NT2/D1 (cell line): ENCODE measurements around the gene MMP11.

Experiments
- SUZ12 ChIP-seq: IDR thresholded peaks from 2 replicates; pipeline ENCODE4 v1.6.1; 2011; ENCODE audit not compliant: insufficient read length, insufficient read depth; ENCODE audit errors: extremely low read depth
- YY1 ChIP-seq: IDR thresholded peaks from 2 replicates; pipeline ENCODE4 v1.6.1; 2011; ENCODE audit not compliant: insufficient read length, insufficient read depth
- ZNF274 ChIP-seq: IDR thresholded peaks from 2 replicates; pipeline ENCODE4 v1.6.1; 2011; ENCODE audit warnings: mild to moderate bottlenecking, low read depth, low read length

DNA sequence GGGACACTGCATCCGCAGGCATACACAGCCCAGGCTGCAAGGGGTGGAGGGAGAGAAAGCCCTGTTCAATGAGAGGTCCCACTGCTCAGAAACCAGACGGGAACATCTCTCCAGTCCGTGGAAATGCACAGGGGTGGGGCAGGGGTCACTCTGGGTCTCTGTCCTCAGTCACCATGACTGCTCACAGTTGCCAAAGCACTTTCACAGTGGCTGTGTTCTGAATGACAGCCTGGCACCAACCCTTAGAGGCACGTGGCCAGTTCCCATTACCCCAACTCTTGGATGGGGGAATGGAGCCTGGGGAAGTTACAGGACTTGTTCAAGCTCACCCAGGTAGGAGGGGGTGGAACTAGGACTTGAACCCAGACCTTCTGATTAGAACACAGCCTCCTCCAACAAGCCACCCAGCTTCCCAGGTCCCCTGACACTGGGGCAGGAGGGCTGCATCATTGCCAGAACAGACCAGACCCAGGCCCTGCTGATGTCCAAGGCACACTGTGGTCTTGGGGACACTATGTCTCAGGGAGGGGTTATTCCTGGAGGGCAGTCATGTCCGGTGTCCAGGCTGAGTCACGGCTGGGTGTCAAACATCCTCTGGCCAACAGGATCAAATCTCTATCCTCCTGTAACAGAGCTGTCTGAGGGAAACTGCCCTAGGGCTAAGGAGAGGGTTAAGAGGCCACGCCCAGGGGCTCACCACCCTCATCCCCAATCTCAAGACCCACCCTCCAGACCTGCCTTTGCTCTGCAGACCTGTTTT, 30.0 kb upstream of the MMP11 start:
- TF ChIP-seq YY1 (no peak), SUZ12 (no peak), ZNF274 (no peak)
